ENCODE data around the gene SPOPL.

Gene SPOPL

DNA sequence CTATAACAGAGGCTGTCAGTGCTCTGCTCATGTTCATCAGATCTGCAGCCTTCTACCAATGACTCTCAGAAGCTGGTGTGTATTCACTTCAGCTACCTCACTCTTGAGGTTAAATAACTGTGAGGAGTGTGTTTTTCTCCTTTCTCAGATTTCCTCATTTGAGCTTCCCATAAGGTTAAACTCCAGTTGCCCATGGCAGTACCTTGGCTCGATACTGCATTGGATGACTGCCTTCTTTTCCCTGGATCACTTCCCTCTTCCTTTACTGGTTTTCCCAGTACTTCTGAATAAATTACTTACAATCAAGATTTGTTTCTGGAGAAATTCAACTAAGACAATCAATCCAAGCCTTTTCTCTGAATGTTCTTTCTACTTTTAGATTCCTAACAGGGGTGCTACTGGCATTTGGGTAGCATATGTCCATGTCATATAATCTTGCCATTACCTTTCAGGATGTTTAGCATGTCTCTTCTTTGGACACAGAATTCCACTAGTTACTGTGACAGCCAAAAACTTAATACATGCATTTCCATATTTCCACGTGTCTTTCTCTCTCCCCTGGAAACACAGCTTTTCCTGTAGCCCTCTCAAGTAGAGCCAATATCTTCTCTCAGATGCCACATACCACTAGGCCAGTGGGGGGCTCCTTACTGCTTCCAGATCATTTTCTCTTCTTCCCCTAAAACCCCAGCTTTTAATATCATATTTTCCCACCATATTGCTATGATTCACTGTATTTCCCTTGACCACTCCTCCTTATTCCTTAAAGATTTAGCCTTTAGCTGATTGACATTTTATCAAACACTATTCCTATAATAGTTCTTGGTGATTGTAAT, 15.0 kb upstream of the SPOPL start:
- H3K9me3 Mint-ChIP-seq, result peaks cover 3% of the 10 kb centered on the region
- peaks cover 5% of the 10 kb centered on the region for H3K36me3 Mint-ChIP-seq
- no peak for ATAC-seq
- no peak overlapping the region for H3K27ac Mint-ChIP-seq
- no peaks in the 10 kb centered on the region for H3K4me1 Mint-ChIP-seq
- no peaks in the 10 kb centered on the region for H3K27me3 Mint-ChIP-seq
- no peak overlapping the region for H3K4me3 Mint-ChIP-seq

DNA sequence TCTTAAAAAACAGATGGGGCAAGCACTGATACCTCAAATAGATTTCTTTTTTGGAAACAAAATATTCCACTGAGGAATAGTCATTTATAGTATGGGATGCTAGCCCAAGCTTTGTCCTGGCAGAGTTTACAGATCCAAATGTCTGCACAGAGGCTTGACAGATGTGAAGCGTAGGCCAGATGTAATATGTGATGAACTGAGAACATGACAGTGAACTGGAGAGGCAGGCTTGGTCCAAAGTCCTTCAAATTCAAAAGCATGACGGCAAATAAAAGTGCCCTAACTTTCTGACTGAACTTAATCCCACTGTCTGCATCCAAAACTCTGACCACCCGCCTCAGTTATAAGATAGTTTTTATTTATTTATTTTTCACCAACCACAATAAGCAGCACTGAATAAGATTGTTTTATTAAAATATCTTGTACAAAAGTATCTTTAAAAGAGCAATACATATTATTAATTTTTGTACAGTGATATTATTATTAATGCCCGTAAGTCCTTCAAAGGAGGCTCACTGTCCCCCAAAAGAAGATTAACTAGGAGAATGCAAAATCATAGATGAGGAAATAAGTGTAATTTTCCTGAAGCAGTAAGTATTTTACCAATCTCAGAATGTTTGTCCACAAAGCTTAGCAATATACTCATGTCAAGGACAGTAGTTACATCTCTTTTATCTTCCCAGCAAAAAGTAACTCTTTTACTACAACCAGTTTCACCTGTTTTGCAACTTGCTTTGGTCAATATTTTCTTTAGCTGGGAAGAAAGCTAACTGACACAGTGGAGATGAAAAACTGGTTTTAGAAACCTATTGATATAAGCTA, 10.7 kb upstream of the SPOPL start:
- no peaks in the 10 kb centered on the region for H3K4me1 Mint-ChIP-seq
- H3K4me3 Mint-ChIP-seq, result no peak overlapping the region
- H3K36me3 Mint-ChIP-seq, result peaks cover 23% of the 10 kb centered on the region
- no peak for ATAC-seq
- no peaks in the 10 kb centered on the region for H3K9me3 Mint-ChIP-seq
- no peaks in the 10 kb centered on the region for H3K27me3 Mint-ChIP-seq
- H3K27ac Mint-ChIP-seq, result no peak overlapping the region

DNA sequence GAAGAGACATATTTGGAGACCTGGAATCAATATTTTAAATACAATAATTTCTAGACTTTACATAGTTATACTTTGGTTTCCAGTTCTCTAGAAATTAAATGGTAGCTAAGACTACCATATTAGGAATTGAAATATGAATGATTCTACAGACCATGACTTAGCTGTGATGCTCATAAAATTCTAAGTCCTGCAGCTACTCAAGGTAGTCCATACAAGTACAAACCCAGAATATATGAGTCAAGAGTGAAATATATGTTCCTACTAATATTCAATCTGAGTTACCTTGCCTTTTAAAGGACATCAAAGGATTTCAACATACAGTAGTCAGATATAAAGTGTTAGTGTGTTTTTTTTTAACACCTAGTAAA, 10.1 kb upstream of the SPOPL start:
- no peak for ATAC-seq
- H3K4me3 Mint-ChIP-seq, result no peak overlapping the region
- H3K9me3 Mint-ChIP-seq, result no peaks in the 10 kb centered on the region
- no peak overlapping the region for H3K27ac Mint-ChIP-seq
- no peaks in the 10 kb centered on the region for H3K27me3 Mint-ChIP-seq
- no peaks in the 10 kb centered on the region for H3K4me1 Mint-ChIP-seq
- peaks cover 29% of the 10 kb centered on the region for H3K36me3 Mint-ChIP-seq

DNA sequence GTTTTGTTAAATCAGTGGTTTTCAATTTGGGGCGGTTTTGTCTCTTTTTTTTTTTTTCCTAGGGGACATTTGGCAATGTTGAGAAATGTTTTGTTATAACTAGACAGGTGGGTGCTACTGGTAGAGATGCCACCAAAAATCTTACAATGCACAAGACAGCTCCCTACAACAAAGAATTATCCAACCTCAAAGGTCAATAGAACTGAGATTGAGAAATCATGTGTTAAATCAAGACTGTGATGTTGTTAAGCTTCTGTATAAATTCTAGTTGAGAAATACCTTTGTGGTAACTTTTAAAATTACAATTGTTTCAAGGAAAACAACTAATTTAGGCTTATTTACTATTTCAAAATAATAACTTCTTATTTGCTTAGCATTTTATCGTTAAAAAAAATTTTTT, 9.4 kb upstream of the SPOPL start:
- Mint-ChIP-seq H3K4me3 (no peak overlapping the region), H3K27ac (no peak overlapping the region), H3K36me3 (peaks cover 32% of the 10 kb centered on the region), H3K9me3 (no peaks in the 10 kb centered on the region), H3K27me3 (no peaks in the 10 kb centered on the region), H3K4me1 (no peaks in the 10 kb centered on the region)
- ATAC-seq, result no peak

DNA sequence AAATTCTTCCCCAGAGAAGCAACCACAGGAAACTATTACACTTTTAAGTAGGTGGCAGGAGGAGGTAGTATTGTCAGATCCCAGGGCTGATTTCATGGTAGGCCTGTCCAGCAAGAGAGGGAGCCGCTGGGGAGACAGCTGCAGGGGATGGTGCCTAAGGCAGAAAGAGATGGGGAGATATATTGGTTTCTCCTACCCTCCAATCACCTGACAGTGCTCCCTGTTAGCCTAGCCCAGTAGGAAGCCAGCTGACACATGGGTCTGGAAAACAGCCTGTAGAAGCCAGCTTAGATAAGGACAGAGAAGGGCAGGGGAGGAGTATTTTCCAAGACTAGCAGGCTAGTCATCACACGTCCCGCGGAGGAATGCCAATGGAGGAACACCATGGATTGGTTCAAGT, 8.2 kb upstream of the SPOPL start:
- peaks cover 40% of the 10 kb centered on the region for H3K36me3 Mint-ChIP-seq
- H3K27ac Mint-ChIP-seq, result no peak overlapping the region
- no peak for ATAC-seq
- H3K27me3 Mint-ChIP-seq, result no peaks in the 10 kb centered on the region
- H3K4me3 Mint-ChIP-seq, result no peak overlapping the region
- no peaks in the 10 kb centered on the region for H3K4me1 Mint-ChIP-seq
- no peaks in the 10 kb centered on the region for H3K9me3 Mint-ChIP-seq

DNA sequence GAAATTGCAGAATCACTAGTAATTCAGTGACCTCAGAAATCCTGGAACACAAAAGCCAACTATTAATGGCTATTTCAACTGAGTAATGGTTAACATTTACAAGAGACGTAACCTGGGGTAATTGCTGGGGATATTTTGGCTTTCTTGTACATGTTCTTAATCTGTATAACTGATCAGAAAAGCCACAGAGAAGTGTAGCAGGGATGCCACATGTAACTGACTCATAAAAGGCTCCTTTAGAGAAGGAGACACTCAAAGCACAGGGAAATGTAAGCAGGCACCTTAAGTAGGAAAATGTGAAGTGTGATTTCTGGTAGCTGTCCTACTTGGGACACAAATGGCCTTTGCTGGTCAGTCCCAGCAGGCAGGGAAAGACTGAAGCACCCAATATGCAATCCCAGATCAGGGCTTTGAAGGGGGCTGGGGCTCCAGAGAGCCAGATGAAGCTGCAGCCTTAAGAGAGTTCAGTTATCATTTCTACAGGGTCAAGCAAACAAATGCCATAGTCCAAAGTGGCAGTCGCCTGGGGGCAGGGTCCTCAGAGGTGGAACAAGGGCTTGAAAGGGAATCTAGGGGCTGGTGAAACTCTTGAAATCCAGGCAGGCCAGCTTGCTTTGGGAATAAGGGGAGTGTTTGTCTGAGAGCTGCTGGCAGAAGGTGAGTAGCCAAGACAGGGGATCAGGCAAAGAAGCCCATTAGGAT, 7.2 kb upstream of the SPOPL start:
- H3K27ac Mint-ChIP-seq, result no peak overlapping the region
- no peak for ATAC-seq
- H3K27me3 Mint-ChIP-seq, result no peaks in the 10 kb centered on the region
- no peak overlapping the region for H3K4me3 Mint-ChIP-seq
- peaks cover 40% of the 10 kb centered on the region for H3K36me3 Mint-ChIP-seq
- no peaks in the 10 kb centered on the region for H3K9me3 Mint-ChIP-seq
- no peaks in the 10 kb centered on the region for H3K4me1 Mint-ChIP-seq

DNA sequence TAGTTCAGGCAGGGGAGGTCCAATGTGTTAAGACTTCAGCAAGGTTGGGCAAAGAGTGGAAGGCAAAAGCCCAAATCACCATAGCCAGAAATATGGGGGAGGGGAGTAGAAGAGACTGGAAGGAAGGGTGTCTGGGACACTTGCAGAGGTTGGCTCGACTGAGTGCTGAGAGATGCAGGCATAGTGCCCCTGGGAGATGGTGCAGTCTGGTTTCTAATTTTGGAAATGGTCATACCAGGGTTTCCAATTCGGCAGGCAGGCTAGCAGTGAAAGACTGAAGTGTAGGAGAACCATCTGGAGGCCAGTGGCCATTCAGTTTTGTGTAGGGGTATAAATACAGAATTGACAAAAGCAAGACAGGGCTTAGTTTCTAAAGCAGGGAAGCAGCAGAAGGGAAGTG, 6.2 kb upstream of the SPOPL start:
- ATAC-seq, result no peak
- Mint-ChIP-seq H3K36me3 (peaks cover 40% of the 10 kb centered on the region), H3K4me3 (no peak overlapping the region), H3K4me1 (peaks cover 6% of the 10 kb centered on the region), H3K9me3 (no peaks in the 10 kb centered on the region), H3K27me3 (no peaks in the 10 kb centered on the region), H3K27ac (no peak overlapping the region)

DNA sequence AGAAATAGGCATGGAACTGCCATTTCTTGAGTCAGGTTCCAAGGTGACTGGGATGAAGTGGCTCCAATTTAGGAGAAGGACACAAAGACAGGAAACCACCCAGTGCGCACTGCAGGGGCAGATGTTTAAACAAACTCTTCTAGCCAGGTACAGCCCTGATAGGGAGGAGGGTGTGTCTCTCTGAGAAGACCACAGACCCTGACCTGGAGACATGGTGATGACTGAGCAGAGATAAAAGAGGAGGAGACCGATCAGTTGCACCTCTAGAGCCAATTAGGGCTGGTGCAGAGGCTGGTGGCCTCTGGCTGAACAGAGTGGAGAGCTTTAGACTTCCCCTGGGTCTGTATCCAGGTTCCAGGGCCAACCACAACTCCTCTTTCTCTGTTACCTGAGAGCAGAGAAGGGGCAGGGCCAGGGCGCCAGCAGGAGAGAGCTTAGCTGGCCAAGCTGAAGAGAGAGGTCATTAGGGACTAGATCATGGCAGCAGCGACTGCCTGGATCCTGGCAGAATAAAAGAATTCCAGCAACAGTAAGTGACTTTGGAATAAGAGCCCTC, 5.4 kb upstream of the SPOPL start:
- Mint-ChIP-seq H3K27ac (no peak overlapping the region), H3K4me3 (no peak overlapping the region), H3K36me3 (peaks cover 40% of the 10 kb centered on the region), H3K4me1 (peaks cover 14% of the 10 kb centered on the region), H3K9me3 (no peaks in the 10 kb centered on the region), H3K27me3 (no peaks in the 10 kb centered on the region)
- ATAC-seq, result no peak

DNA sequence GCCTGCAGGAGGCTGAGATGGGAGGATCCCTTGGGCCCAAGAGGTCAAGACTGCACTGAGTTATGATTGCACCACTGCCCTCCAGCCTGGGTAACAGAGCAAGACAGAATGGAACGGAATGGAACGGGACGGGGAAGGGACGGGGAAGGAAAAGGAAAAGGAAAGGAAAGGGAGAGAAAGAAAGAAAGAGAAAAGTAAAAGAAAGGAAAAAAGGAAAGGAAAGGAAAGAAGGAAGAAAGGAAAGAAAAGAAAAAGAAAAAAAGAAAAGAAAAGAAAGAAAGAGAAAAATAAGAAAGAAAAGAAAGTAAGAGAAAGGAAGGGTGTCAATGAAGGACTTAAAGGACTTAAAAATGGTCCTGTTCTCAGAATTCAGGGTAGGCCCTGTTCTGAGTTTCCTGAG, 4.3 kb upstream of the SPOPL start:
- Mint-ChIP-seq H3K36me3 (peaks cover 43% of the 10 kb centered on the region), H3K4me3 (no peak overlapping the region), H3K9me3 (no peaks in the 10 kb centered on the region), H3K27me3 (no peaks in the 10 kb centered on the region), H3K4me1 (peaks cover 17% of the 10 kb centered on the region), H3K27ac (no peak overlapping the region)
- ATAC-seq, result no peak

DNA sequence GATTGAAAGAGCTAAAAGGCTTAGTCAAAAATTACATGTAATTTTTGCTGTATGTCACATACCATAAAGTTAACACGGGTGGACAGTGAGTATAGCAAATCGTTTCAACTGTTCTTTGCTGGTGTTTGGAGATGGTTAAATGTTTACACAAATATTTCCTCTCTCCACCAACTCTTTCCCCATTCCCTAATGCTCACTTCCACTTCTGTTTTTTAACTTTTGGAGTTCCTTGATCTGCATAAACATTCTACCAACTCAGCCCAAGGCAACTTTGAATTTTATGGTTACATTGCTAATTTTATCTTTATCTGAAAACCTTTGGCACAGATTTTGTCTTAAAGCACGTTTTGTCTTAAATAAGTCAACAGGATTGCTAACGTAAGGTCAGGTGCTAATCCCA, 1.9 kb upstream of the SPOPL start:
- no peaks in the 10 kb centered on the region for H3K27me3 Mint-ChIP-seq
- H3K9me3 Mint-ChIP-seq, result no peaks in the 10 kb centered on the region
- no peak overlapping the region for H3K27ac Mint-ChIP-seq
- no peak for ATAC-seq
- no peak overlapping the region for H3K4me3 Mint-ChIP-seq
- H3K4me1 Mint-ChIP-seq, result peaks cover 26% of the 10 kb centered on the region
- peaks cover 33% of the 10 kb centered on the region for H3K36me3 Mint-ChIP-seq

DNA sequence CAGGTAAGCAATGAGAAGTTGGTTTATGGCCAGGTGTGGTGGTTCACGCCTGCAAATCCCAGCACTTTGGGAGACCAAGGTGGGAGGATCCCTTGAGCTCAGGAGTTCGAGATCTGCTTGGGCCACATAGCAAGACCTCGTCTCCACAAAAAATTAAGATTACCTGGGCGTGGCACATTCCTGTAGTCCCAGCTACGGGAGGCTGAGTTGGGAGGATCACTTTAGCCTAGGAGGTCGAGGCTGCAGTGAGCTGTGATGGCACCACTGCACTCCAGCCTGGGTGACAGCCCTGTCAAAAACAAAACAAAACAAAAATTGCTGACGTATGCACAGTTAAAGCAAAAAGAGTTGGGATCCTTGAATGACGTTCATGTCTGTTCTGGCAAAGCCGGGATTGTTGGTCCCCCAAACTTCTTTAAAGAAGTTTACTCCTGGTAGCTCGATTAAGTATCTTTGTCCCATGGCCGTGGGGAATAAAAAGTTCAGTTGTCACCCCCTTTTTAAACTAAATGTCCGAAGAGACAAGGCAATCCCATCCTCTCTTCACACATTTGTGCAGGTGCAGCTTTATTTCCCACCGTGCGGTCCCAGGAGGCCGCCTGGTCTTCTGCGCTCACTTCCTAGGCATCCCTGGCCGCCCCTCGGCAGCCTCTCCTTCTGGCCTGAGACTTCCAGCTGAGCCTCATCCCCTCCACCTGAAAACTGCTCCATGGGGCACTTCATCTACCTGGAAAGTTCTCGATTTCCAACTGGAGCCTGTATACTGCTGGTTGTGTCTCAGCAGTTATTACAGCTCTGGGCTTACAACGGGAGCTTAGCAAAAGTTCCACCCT, 762 bp upstream of the SPOPL start:
- H3K27me3 Mint-ChIP-seq, result no peaks in the 10 kb centered on the region
- peaks cover 25% of the 10 kb centered on the region for H3K36me3 Mint-ChIP-seq
- ATAC-seq, result no peak
- H3K4me3 Mint-ChIP-seq, result peak overlapping the region; percentile 94
- peaks cover 28% of the 10 kb centered on the region for H3K4me1 Mint-ChIP-seq
- H3K9me3 Mint-ChIP-seq, result no peaks in the 10 kb centered on the region
- peak overlapping the region; percentile 92 for H3K27ac Mint-ChIP-seq

DNA sequence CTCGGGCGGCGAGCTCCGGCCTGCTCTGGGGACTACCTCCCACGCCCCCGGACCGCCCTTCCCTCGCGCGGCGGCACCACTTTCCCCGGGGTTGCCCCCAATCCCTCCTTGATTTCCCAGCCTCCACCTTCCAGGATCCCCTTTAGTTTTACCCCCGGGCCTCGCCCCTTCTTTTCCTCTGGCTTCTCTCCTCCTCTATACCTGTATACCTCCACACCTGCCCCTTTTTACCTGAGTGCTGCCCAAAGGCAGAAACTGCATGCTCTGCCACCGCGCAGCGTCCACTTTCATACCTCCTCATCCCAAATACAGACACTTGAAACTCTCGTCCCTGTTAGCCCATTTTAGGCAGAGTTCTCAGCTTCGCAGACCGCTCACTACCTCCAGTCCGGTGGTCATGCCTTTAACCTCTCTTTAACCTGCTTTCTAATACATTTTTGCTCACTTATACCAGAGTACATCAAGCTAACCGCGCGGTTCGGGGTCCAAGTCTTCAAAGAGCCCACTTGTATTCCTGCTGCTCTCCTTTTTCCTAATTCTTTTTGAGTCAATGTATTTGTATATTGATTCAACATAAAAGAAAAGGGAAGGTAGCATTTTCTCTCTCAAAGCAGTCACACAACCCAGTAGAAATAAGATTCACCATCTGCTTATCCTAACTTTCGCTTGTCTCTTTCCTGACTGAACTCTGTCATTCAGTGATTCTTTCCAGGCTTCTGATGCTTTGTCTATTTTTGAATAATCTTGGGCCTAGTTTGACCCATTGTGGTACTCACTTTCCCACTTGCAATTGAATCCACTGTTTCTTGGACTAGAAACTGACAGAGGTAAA, 901 bp downstream of the SPOPL start:
- Mint-ChIP-seq H3K4me3 (peak overlapping the region; percentile 94), H3K36me3 (peaks cover 29% of the 10 kb centered on the region), H3K4me1 (peaks cover 45% of the 10 kb centered on the region), H3K27ac (peak overlapping the region; percentile 92), H3K9me3 (no peaks in the 10 kb centered on the region), H3K27me3 (no peaks in the 10 kb centered on the region)
- ATAC-seq, result peak; percentile 12

DNA sequence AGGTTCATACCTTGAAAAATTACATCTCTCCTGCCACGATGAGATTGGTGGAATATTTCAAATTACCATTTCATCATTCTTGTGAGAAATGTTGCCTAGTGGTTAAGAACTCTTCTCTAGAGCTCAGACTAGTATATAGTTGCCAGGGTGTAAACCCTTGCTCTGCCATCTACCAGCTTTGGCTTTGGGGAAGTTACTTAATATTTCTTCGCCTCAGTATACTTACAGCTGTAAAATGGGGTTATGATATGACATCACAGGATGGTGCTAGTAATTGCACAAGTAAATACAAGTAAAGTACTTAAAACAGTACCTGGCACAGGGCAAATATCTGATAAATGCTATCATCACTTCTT, 1.5 kb downstream of the SPOPL start:
- Mint-ChIP-seq H3K4me3 (peak overlapping the region; percentile 94), H3K36me3 (peaks cover 27% of the 10 kb centered on the region), H3K4me1 (peaks cover 46% of the 10 kb centered on the region), H3K27me3 (no peaks in the 10 kb centered on the region), H3K9me3 (no peaks in the 10 kb centered on the region), H3K27ac (peak overlapping the region; percentile 92)
- no peak for ATAC-seq

DNA sequence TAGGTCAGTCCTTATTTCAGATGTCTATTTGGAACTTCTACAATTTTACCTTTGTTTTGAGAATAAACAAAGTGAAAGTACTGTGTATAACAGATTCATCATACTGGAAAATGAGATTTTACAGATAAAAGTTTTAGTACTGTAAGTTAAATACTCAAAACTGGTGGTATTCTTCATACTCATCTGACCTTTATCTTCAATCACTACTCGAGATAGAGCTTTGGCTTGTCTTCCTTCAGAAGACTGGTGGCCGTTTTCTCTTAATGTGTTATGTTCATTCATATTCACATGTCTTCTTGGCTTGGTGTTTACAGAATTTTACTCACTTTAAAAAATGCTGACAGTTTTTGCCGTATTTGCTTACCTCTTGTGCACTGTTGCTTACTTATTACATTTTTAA, 2.1 kb downstream of the SPOPL start:
- H3K4me3 Mint-ChIP-seq, result peak overlapping the region; percentile 94
- ATAC-seq, result no peak
- H3K27me3 Mint-ChIP-seq, result no peaks in the 10 kb centered on the region
- H3K36me3 Mint-ChIP-seq, result peaks cover 24% of the 10 kb centered on the region
- peak overlapping the region; percentile 92 for H3K27ac Mint-ChIP-seq
- H3K9me3 Mint-ChIP-seq, result no peaks in the 10 kb centered on the region
- H3K4me1 Mint-ChIP-seq, result peaks cover 51% of the 10 kb centered on the region

Measured in stimulated activated memory B cell treated with anti-CD40 and anti-IgM and Interleukin-4, amounts not matched to agents 10 μg/mL and 1 μg/mL and 100 μg/mL, for 72 hours (primary cell).